Cerebellar cortex (tissue), 1 donor: ENCODE results near the gene ATRIP.

Source experiments
- DNase-seq: peaks from one replicate; pipeline ENCODE4 v3.0.0-alpha.2; 2015; ENCODE audit warnings: low spot score

ATRIP gene

DNA sequence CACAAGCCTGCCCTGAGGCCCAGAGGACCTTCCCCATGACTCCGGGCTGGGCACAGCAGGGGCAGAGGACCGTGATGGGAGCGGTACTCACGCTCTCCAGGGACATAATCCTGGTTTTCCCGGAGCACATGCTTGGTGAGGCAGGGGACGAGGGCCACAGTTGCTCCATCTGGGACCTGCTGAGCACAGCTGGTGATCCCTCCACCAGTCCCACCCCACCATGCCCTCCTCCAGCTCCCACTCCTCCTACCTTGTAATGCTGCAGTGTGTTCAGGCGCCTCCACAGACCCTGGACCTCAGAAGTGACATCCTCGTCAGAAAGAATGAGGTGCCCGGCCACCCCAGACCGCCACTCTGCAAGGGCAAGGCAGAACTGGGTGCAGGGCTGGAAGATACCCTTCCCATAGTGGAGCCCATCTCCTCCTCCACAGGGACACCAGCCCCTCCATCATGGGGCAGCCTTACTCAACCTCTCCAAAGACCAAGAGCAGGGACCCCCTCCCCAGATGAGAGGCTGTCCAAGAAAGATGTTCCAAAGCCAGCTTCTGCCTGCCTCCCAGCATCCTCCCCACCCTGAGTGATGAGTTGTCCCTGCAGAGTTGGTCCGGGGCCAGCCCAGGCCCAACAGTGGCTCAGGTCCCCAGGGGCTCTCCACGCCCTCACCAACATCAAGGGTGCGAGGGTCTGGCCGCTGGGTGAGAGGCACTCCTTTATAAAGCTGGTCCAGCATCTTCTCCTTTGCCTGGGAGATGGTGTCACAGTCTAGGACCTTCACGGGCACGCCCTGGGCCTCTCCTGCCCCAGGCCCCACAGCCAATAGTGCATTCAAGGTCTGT lies 36.1 kb upstream of the ATRIP start:
- no peak for DNase-seq

DNA sequence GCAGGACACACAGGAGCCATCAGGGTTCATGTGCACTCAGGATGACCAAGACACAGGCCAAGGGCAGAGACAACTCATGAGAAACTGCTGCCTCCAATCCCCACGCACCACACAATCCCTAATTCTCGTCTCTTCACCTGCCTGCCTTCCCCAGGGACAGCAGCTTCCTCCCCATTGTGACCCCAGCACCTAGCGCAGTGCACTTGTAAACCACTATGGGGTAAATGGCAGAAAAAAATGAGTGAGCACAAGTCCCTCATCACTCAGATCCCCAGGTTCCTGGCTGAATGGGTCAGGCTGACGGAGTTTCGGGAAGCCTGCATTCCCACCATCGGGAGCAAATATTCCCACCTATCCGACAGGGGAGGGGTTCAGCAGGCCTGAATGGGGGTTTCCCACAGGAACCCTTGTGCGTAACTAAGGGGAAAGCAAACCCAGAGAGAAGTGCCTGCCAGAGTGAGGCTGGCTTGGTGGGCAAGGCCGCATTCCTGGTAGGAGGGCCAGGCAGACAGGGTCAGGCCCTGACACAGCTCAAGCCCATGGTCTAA lies 35.4 kb upstream of the ATRIP start:
- DNase-seq, result no peak

DNA sequence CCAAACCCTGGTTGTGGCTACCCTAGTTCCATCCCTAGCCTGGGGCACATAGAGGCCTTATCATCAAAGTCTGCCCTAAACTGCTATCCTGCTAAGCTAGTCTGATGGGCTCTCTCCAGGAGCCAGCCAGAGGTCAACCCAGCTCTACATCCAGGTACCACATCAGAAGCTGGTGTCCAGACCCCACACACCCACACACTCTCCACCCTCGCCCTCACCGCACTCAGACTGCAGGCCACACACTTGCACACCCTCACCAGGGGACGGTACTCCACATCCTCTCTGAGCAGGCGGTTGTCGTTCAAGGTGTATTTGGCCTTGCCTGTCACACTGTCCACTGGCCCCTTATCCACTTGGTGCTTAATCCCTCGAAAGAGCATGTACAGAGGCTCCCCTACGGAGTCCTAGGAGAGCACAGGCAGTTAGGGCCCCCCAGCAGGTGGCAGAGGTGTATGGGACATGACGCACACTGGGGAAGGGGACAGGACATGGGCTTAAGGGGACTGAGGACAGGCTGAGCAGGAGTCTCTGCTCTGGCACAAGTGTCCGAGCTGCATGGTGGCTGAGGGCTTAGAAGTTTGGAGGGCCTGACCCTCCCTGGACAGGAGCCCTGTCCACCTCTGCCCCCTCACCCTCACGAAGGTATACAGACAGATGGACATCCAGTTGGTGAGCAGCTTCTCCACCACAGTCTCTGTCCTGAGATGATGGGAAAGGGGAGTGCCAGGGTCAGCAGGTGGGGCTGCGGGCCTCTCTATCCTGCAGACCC lies 34.7 kb upstream of the ATRIP start:
- DNase-seq, result no peak

DNA sequence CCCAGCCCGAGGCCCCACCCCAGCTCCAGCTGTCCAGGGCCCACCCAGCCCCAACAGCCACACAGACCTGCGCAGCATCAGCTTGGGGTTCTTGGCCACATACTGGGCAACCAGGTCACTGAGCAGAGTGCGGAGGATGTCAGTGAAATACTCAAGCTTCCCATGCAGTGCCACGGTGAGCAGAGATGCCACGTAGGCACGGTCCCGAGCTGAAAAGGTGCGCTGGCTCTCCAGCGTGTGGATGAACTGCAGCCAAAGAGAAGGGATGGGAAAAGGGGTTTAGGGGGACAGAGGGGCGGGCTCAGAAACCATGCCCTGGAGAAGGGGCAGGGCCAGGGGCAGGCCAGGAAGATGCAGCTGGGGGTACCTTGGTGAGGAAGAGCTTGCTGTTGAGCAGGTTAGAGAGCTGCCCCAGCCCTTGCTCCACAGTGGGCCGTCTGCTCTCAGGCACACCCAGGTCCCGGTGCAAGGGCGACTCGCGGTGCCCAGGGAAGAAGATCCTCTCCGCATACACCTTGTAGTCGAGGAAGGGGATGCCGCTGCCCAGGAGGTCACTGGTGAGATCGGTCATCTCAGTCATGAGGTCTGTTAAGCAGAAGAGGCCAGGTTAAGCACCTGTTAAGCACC lies 34.0 kb upstream of the ATRIP start:
- no peak for DNase-seq

DNA sequence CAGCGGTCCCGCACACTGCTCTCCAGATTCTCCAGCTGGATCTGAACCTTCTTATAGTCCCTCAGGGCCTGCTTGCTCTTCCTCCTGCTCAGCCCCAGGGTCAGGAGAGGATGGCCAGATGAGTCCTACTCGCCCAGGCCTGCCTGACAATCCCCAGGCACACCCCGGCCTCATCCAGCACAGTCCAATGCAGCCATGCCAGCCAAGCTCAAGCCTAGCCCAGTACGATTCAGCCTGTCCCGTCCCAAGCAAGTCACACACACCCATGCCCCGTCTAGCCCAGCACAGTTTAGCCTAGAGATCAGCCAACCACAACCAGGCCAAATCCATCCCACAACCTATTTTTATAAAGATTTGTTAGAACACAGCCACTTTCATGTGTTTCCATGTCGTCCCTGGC lies 33.5 kb upstream of the ATRIP start:
- no peak for DNase-seq

DNA sequence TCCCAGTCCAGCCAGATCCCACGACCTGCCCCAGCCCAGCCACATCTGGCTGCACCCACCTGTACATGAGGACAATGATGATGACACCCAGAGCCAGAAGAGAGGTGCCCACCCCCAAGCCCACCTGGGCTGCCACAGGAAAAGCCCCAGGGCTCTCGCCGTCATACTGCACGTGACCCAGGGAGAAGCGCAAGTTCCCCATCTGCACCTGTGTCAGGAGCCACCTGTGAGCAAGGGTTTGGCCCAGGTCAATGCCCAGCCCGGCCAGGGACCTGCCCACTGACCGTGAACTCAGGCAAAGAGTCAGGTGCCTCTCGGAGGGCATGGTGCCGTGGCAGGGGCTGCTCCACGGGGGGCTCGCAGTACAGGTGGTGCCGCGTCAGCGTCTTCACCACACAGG lies 32.9 kb upstream of the ATRIP start:
- DNase-seq, result no peak

DNA sequence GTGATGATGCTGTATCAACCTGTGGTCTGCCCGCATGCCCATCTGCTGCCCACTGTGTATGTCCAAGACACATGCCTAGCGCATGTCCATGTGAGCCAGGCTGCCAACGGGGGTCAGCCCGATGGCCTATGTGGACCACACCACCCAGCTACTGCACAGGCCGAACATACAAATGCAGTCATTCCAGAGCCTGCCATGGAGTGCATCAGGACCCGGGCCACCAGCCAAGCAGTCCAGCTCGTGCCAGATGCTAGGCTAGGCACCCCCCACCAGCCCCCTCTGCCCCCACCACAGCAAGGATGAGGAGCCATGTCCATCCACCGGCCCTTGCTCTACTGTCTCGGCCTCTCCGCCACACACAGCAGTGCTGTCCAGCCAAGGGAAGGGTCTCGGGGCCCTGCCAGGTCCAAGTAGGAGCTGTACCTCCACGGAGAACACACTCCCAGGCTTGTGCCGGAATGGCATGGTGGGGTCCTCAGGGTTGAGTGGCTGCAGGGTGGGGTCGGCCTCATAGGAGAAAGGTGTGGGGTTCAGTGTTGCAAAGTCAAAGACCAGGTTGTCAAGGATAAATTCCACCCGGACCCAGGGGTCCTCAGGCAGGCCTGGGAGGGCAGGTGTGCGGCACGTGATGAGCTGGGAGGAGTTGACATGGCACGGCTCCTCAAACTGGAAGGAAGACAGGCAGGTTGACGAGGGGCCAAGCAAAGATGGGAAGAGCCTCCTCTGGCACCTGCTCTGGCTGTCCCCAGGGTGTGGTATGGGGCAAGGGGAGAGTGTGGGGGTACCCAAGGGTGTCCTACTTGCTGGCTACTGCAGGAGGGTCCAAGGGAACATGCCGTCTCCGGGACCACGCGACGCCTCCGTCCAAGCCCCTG lies 31.9 kb upstream of the ATRIP start:
- DNase-seq, result no peak

DNA sequence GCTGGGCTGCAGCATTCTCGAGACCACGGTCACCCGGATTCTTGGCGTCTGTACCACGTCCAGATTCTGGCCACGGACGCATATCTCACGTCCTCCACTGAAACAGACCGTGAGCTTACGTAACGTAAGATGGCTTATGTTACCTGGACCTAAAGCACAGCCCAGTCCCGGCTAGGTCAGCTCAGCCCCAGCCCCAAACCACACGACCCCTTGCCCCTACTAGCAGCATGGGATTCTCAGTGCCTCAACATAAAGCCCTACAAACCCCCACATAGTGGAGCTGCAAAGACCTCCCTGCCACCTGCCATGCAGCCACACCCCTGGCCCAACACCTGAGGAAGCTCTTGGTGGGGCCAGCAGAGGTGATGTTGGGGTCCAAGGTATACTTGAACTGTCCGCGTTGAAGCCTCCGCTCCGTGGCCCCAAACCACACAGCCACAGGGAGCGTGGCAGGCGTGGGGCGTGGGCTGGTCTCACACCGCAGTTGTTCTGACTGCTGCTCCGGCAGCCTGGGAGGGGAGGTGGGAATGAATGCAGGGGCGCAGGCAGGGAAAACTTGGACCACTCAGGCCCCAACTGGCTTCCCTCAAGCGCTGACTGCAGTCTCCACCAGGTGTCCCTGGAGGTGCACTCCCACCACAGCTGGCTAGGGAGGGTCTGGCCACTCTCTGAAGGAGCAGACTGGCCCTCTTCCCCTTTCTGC lies 31.1 kb upstream of the ATRIP start:
- no peak for DNase-seq

DNA sequence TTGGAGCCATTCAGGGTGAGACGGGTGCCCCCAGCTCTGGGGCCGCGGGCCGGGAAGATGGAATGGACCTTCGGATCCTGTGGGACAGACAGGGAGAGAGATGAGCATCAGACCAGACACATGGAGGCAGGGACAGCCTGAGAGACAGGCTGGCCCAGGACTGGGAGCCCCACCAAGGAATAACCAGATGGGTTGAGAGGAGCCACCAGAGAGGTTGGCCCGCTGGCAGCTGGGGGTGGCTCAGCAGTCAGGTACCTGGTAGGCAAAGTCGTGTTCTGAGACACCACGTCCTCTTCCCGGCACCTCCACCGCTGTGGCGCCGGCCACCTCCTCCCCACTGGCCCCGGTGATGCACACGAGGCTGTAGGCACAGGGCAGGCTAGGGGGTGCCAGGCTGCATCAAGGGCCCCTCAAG lies 30.4 kb upstream of the ATRIP start:
- DNase-seq, result no peak

DNA sequence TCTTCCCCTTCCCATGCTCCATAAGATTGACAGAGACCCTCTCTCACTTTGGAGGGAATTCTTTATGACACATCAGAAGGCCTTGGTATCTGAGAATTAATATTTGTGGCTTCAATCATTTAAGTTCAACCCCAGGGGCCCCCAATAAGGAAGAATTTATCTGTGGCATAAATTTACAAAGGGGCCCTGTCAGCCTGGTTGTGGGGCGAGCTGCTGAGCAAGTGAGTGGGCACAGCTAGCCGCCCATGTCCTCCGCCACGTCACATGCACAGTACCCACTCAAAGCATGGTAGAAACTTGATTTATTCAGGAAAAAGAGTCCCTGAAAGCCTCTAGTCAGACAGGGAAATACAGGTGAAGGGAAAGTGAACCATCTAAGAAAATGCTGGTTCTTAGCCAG lies 30.0 kb upstream of the ATRIP start:
- DNase-seq, result no peak

DNA sequence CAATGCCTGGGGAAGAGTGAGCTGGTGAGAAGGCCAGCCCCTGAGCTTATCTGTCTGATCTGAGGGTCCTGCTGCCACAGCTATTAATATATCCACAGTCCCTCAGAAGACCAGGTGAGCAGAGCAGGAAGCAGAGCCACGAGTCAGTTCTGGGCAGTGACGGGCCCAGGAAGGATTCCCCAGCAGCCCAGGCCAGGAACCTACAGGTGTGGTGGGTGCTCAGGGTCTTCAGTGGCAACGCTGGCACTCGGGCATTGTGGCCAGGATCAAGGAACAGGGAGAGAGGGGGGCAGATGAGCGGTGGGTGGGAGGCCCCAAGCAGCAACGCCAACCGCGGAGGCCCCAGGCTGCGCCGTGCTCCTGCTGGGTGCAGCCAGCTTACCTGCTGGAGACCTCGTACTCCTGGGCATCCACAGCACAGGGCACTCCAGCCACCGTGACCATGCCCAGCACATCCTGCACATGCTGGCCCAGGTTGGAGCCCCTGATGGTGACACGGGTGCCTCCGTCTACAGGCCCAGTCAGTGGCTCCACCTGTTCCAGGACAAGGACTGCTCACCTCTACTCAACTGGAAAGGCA lies 28.9 kb upstream of the ATRIP start:
- no peak for DNase-seq

DNA sequence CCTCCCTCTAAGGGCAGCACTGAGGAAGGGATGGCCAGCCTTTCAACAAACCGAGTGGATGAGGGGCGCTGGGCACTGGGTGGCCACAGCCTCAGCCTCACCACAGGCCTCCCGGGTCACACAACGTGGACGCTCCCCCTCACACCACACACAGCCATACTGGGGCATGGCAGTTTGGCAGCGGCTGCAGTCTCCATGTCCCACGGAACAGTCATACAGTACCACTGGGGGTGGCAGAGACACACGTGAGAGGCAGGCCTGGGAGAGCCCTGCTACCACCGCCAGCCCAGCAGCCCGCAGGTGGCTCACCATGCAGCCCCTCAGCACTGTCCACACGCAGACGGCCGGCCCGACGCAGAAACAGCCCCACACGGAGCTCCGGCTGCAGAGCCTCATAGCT lies 28.4 kb upstream of the ATRIP start:
- no peak for DNase-seq

DNA sequence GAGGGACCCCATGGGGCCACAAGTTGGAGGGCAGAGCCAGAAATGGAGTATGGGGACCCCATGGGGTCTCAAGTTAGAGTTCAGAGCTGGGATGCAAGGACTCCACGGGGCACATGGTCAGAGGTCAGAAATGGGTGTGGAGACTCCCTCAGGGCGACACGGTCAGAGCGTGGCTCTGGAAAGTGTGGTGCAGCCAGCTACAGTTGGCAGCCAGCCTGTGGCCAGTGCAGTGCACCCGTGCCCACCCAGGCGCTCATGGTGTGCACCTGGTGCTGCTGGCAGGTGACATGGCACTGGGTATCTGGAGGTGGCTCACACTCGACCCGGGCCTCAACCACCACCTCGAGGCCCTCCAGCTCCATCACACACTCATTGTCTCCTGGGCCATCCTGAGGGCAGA lies 27.9 kb upstream of the ATRIP start:
- no peak for DNase-seq

DNA sequence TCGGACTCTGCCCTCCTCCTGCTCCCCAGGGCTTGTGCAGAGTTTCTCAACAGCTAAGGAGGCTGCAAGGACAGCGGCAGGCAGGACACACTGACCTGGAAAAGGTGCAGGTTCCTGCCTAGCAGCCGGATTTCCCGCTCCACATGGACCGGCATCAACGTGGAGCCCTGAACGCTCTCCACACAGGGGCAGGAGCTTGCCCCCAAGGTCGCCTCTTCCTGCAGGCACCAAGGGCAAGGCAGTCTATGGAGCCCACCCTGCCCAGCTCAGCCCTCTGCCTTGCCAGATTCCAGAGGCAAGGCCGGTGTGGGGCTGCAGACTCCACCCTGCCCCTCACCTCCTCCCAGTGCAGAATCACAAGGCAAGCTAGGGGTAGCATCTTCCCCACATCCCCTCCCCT lies 27.4 kb upstream of the ATRIP start:
- no peak for DNase-seq

DNA sequence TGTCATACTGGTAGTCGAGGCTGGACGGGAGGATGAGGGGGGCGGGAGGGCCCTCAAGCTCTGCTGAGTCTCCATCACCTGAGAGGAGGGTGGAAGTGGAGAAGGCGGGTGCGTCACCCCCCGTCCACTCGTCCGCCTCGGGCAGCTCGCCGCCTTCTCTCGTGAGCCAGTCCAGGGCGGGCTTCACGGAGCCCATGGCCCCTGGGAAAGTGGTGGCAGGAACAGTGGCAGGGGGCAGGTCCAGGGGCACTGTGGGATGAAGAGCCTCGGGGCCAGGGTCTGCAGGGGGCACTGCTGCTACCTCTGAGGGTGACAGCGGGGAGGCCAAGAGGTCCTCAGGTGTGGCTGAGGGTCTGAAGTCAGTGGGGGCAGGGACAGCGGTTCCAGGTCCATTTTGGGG lies 26.9 kb upstream of the ATRIP start:
- DNase-seq, result no peak

DNA sequence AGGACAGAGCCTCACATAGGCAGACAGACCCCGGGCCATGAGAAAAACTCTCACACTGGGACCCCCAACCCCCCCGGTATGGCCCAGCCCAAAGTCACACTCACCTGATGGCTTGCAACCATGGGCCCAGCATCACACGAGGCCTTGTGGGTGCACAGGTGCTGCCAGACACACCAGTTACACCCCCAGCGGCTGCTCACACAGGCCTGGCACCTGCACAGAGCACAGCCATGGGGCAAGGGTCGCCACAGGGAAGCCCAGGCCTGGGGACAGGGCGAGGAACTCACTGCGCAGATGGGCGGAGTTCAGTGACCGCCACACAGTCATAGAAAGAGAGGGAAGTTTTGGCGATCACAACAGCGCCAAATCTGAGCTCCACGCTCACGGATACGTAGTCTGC lies 26.0 kb upstream of the ATRIP start:
- no peak for DNase-seq

DNA sequence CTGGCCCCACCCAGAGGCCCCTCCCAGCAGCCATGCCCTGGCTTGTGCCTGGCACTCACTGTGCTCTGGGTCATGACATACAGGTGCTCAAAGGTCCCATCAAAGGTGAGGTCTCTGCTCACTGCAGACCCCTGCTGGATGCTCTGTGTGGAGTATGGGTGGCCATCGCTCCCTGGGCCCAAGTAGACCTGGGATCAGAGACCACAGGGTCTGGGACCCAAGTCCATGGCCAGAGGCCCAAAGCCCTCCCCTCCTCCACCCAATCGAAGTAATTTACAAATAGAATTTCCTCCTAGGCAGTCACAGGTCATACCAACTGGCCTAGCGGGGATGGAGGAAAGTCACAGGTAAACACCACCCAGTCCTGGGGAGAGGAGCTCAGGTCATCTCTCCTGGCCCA lies 24.3 kb upstream of the ATRIP start:
- DNase-seq, result no peak

DNA sequence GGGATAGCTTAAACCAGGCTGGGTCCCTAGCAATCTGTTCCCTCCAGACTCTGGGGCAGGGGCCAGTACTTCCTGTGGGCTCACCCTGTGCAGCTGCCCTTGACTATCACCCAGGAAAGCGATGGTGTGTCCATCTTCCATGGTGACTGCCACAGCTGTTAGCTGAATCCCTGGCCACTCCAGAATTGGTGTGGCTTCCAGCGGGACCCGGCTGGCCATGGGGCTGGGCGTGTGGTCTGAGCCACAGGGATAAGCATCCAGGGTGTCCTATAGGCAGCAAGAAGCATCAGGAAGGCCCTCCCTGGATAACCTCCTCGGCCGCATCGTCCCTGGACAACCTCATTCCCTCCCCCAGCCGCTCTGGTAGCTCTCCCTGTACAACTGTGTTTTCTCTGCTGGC lies 23.9 kb upstream of the ATRIP start:
- no peak for DNase-seq

DNA sequence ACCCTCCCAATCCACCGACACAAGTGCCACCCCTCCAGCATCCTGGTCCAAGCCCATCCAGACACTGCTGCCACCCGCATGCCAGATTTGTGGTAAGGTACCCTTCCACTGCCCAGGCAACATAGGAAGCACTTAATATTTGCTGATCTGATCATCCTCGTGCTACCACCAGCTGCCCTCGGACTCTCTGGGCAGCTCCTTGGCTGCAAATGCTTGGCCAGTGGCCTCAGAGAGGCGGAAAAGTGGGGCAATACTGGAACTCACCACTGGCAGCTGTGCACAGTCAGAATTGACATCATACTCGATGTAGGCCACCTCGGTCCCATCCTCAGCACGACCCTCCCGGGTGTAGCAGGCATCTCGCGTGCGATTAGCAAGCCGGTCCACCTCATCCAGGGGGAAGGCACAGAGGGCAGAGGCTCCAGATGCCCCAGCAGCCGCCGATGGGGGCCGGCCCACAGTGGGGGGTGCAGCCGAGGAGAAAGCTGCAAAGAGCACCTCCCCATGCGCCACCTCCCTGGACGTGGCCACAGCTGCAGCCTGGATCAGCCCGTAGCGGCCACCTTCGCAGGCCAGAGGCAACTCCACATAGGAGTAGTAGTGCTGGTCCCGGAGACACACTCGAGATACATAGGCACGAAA lies 23.2 kb upstream of the ATRIP start:
- DNase-seq, result no peak
